Adrenal gland (tissue), 12 donors: Measurements from ENCODE around the gene PHF23. TPM values are rescaled to one million over a fixed set of nuclear protein-coding genes. Genes with fewer than 3 reads are reported as not detected.

Source experiments
- DNase-seq, 7 donors: peaks; one replicate each; pipeline ENCODE4 v3.0.0-alpha.2; 2019 to 2020
- H3K27ac ChIP-seq, 5 donors: fragments of 200-600 bp; sonication (generic) in 4 of 5; 1 replicate in 3 of 5; 2 replicates in 2 of 5; pipeline versions ENCODE4 v1.5.1 to v1.8.0; 2016 to 2020; ENCODE audit warnings: mild to moderate bottlenecking in 1 of 5
- H3K27me3 ChIP-seq: fragments of 200-600 bp; 2 replicates; pipeline ENCODE4 v1.8.0; 2021
- H3K36me3 ChIP-seq, 2 donors: fragments of 200-600 bp; replicated peaks in 1 of 2; 1 replicate in 1 of 2; 2 replicates in 1 of 2; pipeline versions ENCODE4 v1.5.1 to v1.8.0; 2018 to 2022
- H3K4me1 ChIP-seq, 2 donors: fragments of 200-600 bp; replicated peaks in 1 of 2; 1 replicate in 1 of 2; 2 replicates in 1 of 2; pipeline versions ENCODE4 v1.5.1 to v1.8.0; 2018 to 2021
- H3K4me3 ChIP-seq, 4 donors: fragments of 200-600 bp; sonication (generic) in 3 of 4; one replicate each; pipeline ENCODE4 v1.5.1; 2016 to 2018
- H3K9me3 ChIP-seq, 3 donors: fragments of 200-600 bp; sonication (generic) in 1 of 3; replicated peaks in 1 of 3; 1 replicate in 2 of 3; 2 replicates in 1 of 3; pipeline versions ENCODE4 v1.5.1 to v1.8.0; 2016 to 2021
- CTCF ChIP-seq, 6 experiments: fragments of 450-650 bp in 4 of 6; fragments of 200-600 bp in 2 of 6; sonication (generic) in 1 of 6; IDR thresholded peaks; 1 replicate in 5 of 6; 2 replicates in 1 of 6; pipeline versions ENCODE4 v1.5.1 to v1.8.0; 2016 to 2021; ENCODE audit warnings: antibody characterized with exemption in 6 of 6, mild to moderate bottlenecking in 2 of 6, moderate library complexity in 1 of 6
- POLR2A ChIP-seq, 2 donors: fragments of 450-650 bp; IDR thresholded peaks; one replicate each; pipeline ENCODE4 v1.6.1; 2017; ENCODE audit warnings: antibody characterized with exemption in 2 of 2, mild to moderate bottlenecking in 2 of 2, moderate library complexity in 1 of 2
- WGBS, 4 donors: extraction: QIAGEN DNeasy Blood & Tissue Kit in 2 of 4; methylation state at CpG; one replicate each; pipeline versions ENCODE4 v1.1.5 to v1.1.7; 2013 to 2017; 5-methylcytosine and 5-hydroxymethylcytosine counted together
- intact Hi-C, 2 donors: fragments of 100-400 bp; cut with DNase I; formaldehyde crosslinking; loops; one replicate each; pipeline versions ENCODE4 v1.14.1 to v1.15.0; 2022 to 2023
- polyA plus RNA-seq, 3 donors: library from polyadenylated mRNA; stranded (reverse); fragments of 200-250 nt in 2 of 3; fragments of 350-450 nt in 1 of 3; fragmentation: Illumina TruSeq in 1 of 3; extraction: RNeasy Lipid Tissue Mini Kit (QIAGEN cat#74804) in 1 of 3; gene quantifications; one replicate each; pipeline ENCODE4 v1.2.3, GENCODE V29; 2013 to 2014
- total RNA-seq, 9 donors: library from RNA; depleted of rRNA in 4 of 9; stranded (reverse); fragments of >200 nt in 4 of 9; fragments of 120-200 nt in 1 of 9; fragmentation: NEBNext Ultra II Directional in 1 of 9; extraction: Animal tissue kit (Norgen Biotek cat#: 25700) in 1 of 9; gene quantifications; one replicate each; pipeline versions ENCODE4 v1.1.0 to v1.2.4, GENCODE V29; 2013 to 2023
- donor health status: healthy with polysubstance abuse.
- donor health status: Bipolar disorder and iron deficiency.
- donor health status: DM: yes; HTN: yes; CAD: no.
- donor health status: DM: no; HTN: no; CAD: no.
- donor health status: DM: no; HTN: no; CAD: no.
- donor health status: DM: yes; HTN: yes; CAD: no.

PHF23 gene
- total and polyA plus RNA-seq, 12 donors, result 28.0 to 141 (median 64.5) TPM

GRCh38 chr17:7258731-7259554 is 19.7 kb upstream of the PHF23 start:
- Histone ChIP-seq H3K4me3 (no peak overlapping the region), H3K4me1 (peaks cover 12 to 26% of the 10 kb centered on the region in 2 donors), H3K27me3 (no peaks in the 10 kb centered on the region), H3K36me3 (peaks cover 0 to 50% of the 10 kb centered on the region in 2 donors), H3K9me3 (no peaks in the 10 kb centered on the region), H3K27ac (no peak overlapping the region)
- peak in 1 of 7 donors; percentile 52 for DNase-seq
- intact Hi-C loops, result no loop called here
- TF ChIP-seq CTCF (IDR thresholded peaks at IDR 0.05), result no peak
- TF ChIP-seq POLR2A (IDR thresholded peaks at IDR 0.05), result no peak
- 74 to 83% (median 78%) methylated on average over 4 to 7 of the region's 7 CpGs for WGBS, 4 donors

GRCh38 chr17:7256766-7257456 is 17.7 kb upstream of the PHF23 start:
- WGBS, 4 donors, result 83 to 92% (median 90%) methylated on average over 8 of the region's 8 CpGs
- no peak for DNase-seq
- Histone ChIP-seq H3K4me1 (peaks cover 19 to 32% of the 10 kb centered on the region in 2 donors), H3K27me3 (no peaks in the 10 kb centered on the region), H3K36me3 (peaks cover 0 to 52% of the 10 kb centered on the region in 2 donors), H3K9me3 (no peaks in the 10 kb centered on the region), H3K4me3 (no peak overlapping the region), H3K27ac (no peak overlapping the region)
- intact Hi-C loops, result no loop called here
- TF ChIP-seq CTCF (IDR thresholded peaks at IDR 0.05) (no peak), POLR2A (IDR thresholded peaks at IDR 0.05) (no peak)

- Histone ChIP-seq H3K27ac (no peak overlapping the region), H3K4me3 (no peak overlapping the region), H3K36me3 (peaks cover 0 to 52% of the 10 kb centered on the region in 2 donors), H3K9me3 (no peaks in the 10 kb centered on the region), H3K27me3 (no peaks in the 10 kb centered on the region), H3K4me1 (peaks cover 21 to 29% of the 10 kb centered on the region in 2 donors)
- intact Hi-C loops, result no loop called here
- TF ChIP-seq CTCF (IDR thresholded peaks at IDR 0.05) (no peak), POLR2A (IDR thresholded peaks at IDR 0.05) (no peak)
- DNase-seq, result no peak
- WGBS, 4 donors, result 86 to 93% (median 86%) methylated on average over 4 of the region's 4 CpGs
Measured at GRCh38 chr17:7254511-7254910, 15.3 kb upstream of the PHF23 start.

- H3K9me3 ChIP-seq, result no peaks in the 10 kb centered on the region
- H3K27me3 ChIP-seq, result no peaks in the 10 kb centered on the region
- DNase-seq, result no peak
- peaks cover 0 to 43% of the 10 kb centered on the region in 2 donors for H3K36me3 ChIP-seq
- WGBS, 4 donors, result 68 to 75% (median 73%) methylated on average over 5 of the region's 5 CpGs
- no peak for TF ChIP-seq CTCF (IDR thresholded peaks at IDR 0.05)
- no peak for TF ChIP-seq POLR2A (IDR thresholded peaks at IDR 0.05)
- intact Hi-C loops, result no loop called here
- H3K4me1 ChIP-seq, result peaks cover 31 to 39% of the 10 kb centered on the region in 2 donors
- H3K4me3 ChIP-seq, result peak overlapping the region in 3 of 4 donors; percentile 57 to 92 (median 91)
- H3K27ac ChIP-seq, result peak overlapping the region; percentile 93 to 100 (median 99)
Measured at GRCh38 chr17:7253082-7253481, 13.8 kb upstream of the PHF23 start.
